ENCODE data around the gene TRAF1.

TRAF1 gene

DNA sequence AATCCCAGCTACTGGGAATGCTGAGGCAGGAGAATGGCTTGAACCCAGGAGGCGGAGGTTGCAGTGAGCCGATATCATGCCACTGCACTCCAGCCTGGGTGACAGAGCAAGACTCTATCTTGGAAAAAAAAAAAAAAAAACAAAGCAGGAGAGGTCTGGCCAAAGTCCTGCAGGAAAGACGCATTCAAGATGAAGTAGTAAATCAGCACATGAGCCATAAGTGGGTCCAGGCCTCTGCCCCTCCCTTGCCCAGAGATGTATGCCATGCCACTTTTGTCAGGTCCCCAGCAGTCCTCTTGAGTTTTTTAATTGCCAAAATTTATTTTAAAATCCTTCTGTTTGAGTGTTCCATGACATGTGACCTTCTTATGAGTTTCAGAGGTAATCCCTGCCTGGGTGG lies 41.1 kb downstream of the TRAF1 start:
- no peak for DNase-seq

GRCh38 chr9:120883608-120883996 lies 43.0 kb downstream of the TRAF1 start:
- no peak for DNase-seq

GRCh38 chr9:120882935-120883607 lies 43.5 kb downstream of the TRAF1 start:
- DNase-seq = no peak

- no peak for DNase-seq
These were observed 47.1 kb downstream of the TRAF1 start for GRCh38 chr9:120879446-120879845.

DNA sequence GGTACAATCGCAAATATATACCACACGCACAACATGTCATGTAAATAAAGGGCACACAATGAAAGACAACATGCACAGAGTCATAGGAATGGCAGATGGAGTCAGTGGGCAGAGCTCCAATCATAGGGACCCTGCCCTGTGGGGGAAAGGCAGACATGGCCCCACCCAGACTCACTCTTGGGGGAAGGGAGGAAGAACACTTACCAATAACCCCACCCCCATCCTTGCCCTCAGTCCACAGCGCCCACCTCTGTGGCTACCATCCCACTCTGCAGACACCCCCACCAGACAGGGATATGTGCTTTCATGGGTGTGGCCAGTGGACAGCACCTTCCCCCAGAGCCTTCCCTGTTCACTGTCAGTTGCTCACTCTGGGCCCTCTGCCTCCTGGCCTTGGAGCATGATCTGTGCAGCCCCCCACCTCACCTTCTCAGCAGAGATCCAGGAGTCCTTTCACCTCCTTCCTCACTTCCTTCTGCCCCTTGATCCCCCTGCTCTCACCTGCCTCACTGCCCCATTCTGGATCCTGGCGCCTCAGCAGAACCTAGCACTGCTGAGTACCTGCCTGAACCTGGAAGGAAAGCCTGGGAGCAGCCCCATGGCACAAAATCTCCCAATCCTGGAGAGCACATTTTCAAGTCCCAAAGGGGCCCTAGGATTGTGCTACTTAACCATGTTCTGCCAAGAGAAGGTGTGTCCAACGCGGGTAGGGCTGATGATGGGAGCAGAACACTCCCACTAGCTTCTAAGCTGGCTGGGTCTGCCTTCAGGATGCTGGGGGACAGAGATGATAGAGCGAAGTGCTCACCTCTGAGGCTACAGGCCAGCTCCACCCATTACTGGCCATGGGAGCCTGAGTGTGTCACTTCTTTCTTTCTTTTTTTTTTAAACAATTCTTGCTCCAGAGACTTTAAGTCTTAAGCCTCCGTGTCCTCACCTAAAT lies 48.1 kb downstream of the TRAF1 start:
- DNase-seq = peak; percentile 28

- DNase-seq = peak; percentile 82
These were observed 49.1 kb downstream of the TRAF1 start for GRCh38 chr9:120877276-120878034.

GRCh38 chr9:120876842-120877240 lies 49.8 kb downstream of the TRAF1 start, which contains the start of gene PHF19:
PHF19 (minus strand) TSS chr9:120877188; CDS start chr9:120874741, 2,447 bp downstream.
- no peak for DNase-seq

GRCh38 chr9:120875954-120876841 lies 50.4 kb downstream of the TRAF1 start:
- peak; percentile 53 for DNase-seq

- no peak for DNase-seq
These were observed 51.0 kb downstream of the TRAF1 start for GRCh38 chr9:120875643-120875953.

DNA sequence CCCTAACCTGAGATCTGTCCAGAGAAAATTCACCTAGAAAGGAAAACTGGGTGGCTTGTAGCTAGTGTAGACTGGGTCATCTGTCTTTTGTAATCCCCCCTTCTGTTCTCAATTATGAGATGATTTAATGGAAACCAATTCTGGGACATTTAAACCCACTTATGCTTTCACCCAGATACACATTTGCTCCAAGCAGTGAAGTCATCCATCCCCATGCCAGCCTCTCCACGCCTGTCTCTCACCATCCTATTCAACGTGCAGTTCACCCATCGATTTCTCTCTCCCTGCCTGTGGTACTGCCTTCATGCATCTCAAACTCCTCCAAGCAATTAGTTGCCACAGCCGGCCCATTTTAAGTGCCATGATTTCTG lies 51.4 kb downstream of the TRAF1 start:
- no peak for DNase-seq

- DNase-seq = no peak
These were observed 52.1 kb downstream of the TRAF1 start for GRCh38 chr9:120874226-120875194.

DNA sequence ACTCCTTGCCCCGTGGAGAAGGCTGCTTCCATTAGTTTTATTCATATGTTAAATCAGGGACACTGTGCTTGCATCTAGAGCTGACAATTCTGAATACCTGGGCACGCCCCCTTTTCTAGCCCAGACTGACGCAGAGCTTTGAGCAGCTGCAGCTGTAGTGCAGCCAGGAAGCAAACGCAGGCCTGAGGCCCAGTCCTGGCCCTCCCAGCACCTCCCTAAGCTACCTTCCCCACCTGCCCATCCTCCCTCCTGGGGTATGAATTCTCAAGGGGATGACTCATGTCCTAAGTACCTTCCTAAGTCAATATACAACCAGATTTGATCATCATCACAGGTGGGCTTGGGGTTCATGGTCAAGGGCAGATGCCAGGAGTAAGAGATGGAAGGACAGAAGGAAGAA lies 53.1 kb downstream of the TRAF1 start:
- DNase-seq = no peak

DNA sequence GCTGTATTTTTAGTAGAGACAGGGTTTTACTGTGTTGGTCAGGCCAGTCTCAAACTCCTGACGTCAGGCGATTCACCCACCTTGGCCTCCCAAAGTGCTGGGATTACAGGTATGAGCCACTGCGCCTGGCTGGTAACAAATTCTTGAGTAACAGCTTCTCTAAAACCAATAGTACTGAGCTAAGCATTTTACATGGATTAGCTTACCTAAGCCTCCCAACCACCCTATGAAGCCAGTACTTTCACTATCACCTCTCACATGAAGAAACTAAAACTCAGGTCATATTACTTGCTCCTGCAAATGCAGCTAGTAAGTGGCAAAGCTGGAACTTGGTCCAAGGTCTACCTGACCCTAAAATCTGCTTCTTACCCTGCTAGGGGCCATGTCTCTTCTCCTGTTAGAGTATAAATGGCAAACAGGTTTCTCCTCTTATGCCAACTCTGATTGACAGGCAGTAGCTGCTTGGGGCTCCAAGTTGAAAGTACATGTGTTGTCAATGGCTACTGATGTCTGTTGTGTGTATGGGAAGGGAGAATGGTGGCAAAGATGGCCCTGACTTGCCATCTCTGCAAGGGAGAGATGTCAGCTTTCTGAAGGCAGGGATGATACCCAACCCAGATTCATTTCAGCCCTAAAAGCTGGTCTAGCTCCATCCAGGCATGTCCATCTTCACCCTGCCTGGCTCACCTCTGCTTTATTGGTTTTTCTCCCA lies 53.6 kb downstream of the TRAF1 start:
- DNase-seq = no peak

GRCh38 chr9:120870206-120870605 lies 56.4 kb downstream of the TRAF1 start:
- no peak for DNase-seq

GRCh38 chr9:120869726-120870125 lies 56.9 kb downstream of the TRAF1 start:
- no peak for DNase-seq

- no peak for DNase-seq
These were observed 57.3 kb downstream of the TRAF1 start for GRCh38 chr9:120869360-120869687.

DNA sequence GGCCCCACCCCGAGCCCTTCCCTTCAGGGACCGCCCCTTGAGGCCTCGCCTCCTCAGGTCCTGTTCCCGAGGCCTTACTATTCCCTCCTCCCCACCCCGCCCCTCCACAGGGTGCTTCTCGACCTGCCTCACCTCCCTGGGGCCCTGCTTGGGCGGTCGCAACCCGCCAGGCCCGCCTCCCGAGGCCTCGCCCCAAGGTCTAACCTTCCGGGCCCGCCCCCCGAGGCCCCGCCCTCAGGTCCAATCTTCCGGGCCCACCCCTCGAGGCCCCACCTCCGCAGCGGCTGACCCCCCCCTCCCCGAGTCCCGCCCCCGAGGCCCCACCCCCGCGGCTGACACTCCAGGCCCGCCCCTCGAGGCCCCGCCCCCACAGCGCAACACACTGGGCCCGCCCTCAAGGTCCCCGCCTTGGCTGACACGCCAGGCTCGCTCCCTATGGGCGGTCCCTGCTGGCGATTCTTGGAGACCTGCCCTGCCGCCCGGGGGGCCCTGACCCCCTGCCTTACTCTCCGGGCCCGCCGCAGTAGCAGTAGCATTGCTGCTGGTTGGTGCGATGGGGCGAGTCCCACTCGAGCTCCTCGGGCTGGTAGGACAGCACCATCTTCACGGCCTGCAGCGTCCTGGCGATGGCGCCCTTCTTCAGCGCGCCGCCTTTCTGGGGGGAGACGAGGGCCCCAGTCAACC lies 57.8 kb downstream of the TRAF1 start:
- peak; percentile 48 for DNase-seq

- DNase-seq = no peak
These were observed 58.3 kb downstream of the TRAF1 start for GRCh38 chr9:120868339-120868675.

DNA sequence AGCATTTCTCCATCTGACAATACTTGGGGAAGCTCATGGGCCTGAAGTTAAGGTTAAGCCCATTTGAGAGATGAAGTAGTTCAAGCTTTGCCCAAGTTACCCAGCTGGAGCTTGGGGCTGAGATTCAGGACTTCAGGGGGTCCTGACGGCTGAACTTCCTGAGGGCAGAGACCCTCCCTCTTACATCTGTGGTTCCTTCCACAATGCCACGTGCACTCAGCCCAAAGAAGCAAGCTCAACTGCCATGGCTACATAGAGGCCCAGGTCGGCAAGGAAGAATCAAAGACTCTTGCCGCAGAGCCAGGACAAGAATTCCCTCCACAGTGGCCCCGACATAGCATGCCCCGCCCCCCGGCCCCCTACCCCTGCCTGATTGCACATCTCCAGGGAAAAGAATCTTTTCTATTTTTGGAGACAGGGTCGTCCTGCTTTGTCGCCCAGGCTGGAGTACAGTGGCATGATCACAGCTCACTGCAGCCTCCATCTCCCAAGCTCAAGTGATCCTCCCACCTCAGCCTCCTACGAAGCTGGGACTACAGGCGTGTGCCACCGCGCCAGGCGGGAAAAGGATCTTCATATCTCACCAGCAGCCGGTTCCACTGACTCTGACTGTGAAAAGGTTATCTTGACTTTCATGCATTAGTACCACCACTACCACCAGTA lies 58.8 kb downstream of the TRAF1 start:
- no peak for DNase-seq

- no peak for DNase-seq
These were observed 59.9 kb downstream of the TRAF1 start for GRCh38 chr9:120866651-120867050.

Data from NCI-H2171 (cell line).